Retinal pigment epithelial cell (primary cell): ENCODE measurements around the gene DCC.

Experiments used
- DNase-seq: peaks from one replicate; pipeline ENCODE4 v3.0.0-alpha.2; 2010; ENCODE audit warnings: low read depth
- H3K4me3 ChIP-seq: 2 replicates; pipeline ENCODE4 v1.5.1; 2011; ENCODE audit warnings: mild to moderate bottlenecking, low read length, control low read depth, moderate library complexity
- TF ChIP-seq, protein P1 (sequence below): conservative IDR thresholded peaks from 2 replicates; pipeline ENCODE4 v1.5.1; 2011; ENCODE audit warnings: low read depth, low read length, control low read depth, inconsistent platforms

DCC gene

DNA sequence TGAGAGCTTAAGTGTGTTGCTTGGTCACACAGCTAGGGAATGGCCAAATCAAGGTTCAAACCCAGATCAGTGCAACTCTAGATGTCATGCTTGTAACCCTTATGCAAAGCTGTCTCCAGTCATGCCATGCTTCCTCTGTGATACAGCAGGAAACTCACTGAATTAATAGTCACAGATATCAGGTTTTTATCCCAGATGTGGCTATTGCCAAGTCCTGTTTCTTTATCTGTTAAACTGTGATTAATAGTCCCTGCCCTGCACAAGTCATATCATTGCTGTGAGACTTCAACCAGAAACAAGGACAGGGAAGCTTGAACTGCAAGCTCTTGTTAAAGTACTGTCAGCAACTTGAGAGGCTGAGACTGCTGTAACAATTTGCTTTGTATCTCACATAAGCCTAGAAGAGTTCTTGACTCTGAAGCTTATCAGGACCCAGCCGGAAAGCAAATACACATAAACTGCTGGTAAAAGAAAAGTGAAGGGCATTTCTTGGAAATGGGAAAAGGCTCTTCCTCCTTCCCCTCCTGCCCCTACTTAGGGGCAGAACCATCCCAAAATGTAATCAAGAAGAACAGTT, 609.0 kb downstream of the DCC start:
- TF ChIP-seq, protein P1, sequence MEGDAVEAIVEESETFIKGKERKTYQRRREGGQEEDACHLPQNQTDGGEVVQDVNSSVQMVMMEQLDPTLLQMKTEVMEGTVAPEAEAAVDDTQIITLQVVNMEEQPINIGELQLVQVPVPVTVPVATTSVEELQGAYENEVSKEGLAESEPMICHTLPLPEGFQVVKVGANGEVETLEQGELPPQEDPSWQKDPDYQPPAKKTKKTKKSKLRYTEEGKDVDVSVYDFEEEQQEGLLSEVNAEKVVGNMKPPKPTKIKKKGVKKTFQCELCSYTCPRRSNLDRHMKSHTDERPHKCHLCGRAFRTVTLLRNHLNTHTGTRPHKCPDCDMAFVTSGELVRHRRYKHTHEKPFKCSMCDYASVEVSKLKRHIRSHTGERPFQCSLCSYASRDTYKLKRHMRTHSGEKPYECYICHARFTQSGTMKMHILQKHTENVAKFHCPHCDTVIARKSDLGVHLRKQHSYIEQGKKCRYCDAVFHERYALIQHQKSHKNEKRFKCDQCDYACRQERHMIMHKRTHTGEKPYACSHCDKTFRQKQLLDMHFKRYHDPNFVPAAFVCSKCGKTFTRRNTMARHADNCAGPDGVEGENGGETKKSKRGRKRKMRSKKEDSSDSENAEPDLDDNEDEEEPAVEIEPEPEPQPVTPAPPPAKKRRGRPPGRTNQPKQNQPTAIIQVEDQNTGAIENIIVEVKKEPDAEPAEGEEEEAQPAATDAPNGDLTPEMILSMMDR, result no peak
- DNase-seq, result no peak
- no peak overlapping the region for H3K4me3 ChIP-seq

DNA sequence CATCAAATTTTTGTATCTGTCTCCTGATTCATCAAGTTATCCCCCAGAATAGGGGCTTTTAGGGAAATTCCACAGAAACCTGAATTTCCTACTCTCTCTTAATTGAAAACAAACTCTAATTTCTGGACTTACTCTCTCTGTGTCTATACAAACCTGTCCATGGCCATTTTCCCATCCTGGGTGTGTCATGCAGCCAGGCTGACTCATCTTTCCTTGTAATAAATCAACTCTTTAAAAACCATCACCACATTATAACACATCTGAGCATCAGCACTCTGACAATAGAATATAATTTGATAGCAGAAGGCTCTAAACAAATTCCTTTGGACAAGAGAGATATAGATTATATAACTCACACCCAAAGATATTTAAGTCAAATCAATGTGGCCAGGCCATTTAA, 610.2 kb downstream of the DCC start:
- no peak for DNase-seq
- TF ChIP-seq, protein P1, result no peak
- H3K4me3 ChIP-seq, result no peak overlapping the region

DNA sequence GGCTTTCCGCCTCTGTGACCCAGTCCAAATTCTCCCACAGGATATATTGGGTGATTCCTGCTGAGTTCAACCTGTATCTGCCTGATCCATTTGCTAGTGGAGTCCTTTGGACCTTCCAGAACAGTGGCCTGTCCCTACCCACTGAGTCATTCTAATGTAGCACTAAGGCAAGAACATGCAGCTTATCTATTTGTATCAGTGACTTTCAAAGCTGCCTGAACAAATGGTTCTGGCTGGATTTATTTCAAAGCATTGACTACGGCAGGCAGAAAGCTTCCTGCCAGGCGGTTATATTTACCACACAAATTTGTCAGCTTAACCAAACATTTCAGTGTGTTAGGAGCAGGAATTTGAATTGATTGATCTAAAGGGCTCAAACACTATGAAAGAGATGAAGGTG, 613.4 kb downstream of the DCC start:
- H3K4me3 ChIP-seq, result no peak overlapping the region

DNA sequence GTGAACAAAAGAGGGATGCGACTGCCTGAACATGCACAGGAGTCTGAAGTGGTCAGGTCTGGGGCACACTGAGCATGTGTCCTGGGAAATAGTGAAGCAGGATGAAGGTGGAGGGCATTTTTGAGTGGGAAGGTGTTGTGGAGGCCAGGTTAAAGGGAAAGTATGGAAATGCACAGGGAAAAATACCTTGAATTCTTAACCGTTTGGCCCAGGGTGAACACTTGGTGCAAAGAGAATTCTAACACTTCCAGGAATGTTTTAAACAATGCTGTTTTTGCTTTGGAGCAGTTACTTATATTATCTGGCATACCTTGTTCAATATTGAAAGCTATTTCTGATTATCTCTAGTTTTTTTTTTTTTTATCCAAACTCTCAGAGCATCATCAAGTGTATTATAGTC, 623.5 kb downstream of the DCC start:
- TF ChIP-seq, protein P1, result no peak
- no peak overlapping the region for H3K4me3 ChIP-seq
- DNase-seq, result no peak

More for the DNA sequence above, 613.4 kb downstream of the DCC start:
- no peak for DNase-seq
- TF ChIP-seq, protein P1, result no peak

DNA sequence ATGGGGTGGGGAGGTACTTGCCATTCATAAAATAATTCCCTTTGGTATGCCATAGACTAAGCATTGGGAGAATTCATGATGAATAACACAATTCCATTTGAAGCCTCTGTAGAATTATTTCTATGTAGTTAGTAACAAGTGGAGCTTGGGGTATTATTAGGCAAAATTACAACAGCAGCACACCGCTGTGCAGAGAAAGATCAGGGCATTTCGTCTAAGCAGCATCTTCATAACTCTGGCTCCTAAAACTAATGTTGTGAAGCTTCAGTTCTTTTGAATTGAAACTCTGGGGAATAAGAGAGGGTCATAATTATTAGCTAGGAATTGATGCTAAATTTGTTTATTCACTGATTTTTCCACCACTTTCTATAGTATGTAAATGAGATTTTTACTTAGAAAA, 630.7 kb downstream of the DCC start:
- no peak overlapping the region for H3K4me3 ChIP-seq
- TF ChIP-seq, protein P1, result no peak
- no peak for DNase-seq

DNA sequence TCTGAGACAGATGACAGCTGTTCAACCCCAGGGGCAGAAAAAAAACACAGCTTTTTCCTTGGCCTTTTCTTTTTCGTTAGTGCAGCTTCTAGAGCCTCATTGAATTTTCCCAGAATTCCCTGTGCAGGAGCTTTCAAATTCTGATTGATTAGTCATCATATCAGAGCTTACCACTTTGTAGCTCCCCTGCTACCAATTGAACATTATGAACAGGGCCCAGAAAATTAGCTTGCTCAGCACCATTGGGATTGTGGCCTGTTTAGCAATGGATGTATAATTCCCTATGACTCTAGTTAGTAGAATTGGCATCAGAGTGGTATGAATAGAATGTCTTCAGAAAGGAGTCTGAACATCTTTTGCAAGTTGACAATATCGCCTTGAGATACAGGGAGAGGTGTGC, 631.1 kb downstream of the DCC start:
- TF ChIP-seq, protein P1, result no peak
- no peak for DNase-seq
- H3K4me3 ChIP-seq, result no peak overlapping the region

DNA sequence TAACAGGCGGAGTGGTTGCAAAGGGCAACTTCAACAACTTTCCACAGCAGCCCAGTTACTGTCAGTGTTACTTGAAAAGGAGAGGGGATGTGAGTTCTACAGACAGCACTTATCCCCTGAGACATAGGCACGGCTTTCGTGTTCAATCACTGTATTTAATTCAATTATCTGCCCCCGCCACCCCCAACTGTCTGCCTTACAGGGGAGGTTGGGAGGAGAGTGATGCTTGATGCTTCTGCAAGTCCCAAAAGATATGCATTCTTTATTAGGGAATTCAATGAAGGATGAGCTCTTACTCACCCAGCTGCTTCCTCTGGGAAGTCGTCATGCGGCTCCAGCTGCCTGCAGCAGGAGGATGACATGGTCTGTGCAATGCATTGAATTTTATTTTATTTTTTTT, 639.9 kb downstream of the DCC start:
- no peak for DNase-seq
- no peak overlapping the region for H3K4me3 ChIP-seq
- TF ChIP-seq, protein P1, result no peak
